H1 (cell line): ENCODE results near the gene HIVEP2. TPM values are rescaled to one million over a fixed set of nuclear protein-coding genes. Genes with fewer than 3 reads are reported as not detected.

Experiments used
- CBX8 ChIP-seq: fragments of 300-800, 300-1000 bp; sonication (generic); IDR thresholded peaks from 2 replicates; pipeline ENCODE4 v1.7.1; 2016; ENCODE audit warnings: low read depth, low read length, borderline replicate concordance
- CHD7 ChIP-seq: fragments of 300-600 bp; sonication (generic); IDR thresholded peaks from 2 replicates; pipeline ENCODE4 v1.7.1; 2012; ENCODE audit warnings: low read length, moderate library complexity, mild to moderate bottlenecking, inconsistent platforms; ENCODE audit not compliant: insufficient replicate concordance
- POLR2A ChIP-seq, 2 experiments: IDR thresholded peaks; 1 replicate in 1 of 2; 2 replicates in 1 of 2; pipeline ENCODE4 v1.6.1; 2011; ENCODE audit warnings: low read depth in 2 of 2, low read length in 2 of 2, mild to moderate bottlenecking in 2 of 2; ENCODE audit errors: control extremely low read depth in 1 of 2
- SAP30 ChIP-seq: fragments of 300-600 bp; sonication (generic); IDR thresholded peaks from 2 replicates; pipeline ENCODE4 v1.7.1; 2012; ENCODE audit warnings: low read length, moderate library complexity, mild to moderate bottlenecking, inconsistent platforms; ENCODE audit not compliant: insufficient read depth, insufficient replicate concordance
- SIN3A ChIP-seq, 2 experiments: IDR thresholded peaks in 1 of 2; conservative IDR thresholded peaks in 1 of 2; 2 replicates each; pipeline ENCODE4 v1.6.1; 2011 to 2012; ENCODE audit warnings: low read length in 2 of 2, improper control_type of control experiment in 1 of 2, low read depth in 1 of 2, mild to moderate bottlenecking in 1 of 2
- TAF7 ChIP-seq: optimal IDR thresholded peaks from 2 replicates; pipeline ENCODE3; 2011; ENCODE audit warnings: low read depth, mild to moderate bottlenecking, inconsistent platforms, low read length, moderate library complexity, borderline replicate concordance
- TEAD4 ChIP-seq: IDR thresholded peaks from 2 replicates; pipeline ENCODE4 v1.6.1; 2012; ENCODE audit warnings: low read depth, low read length, inconsistent platforms, mixed read lengths
- polyA plus RNA-seq, 7 experiments: library from polyadenylated mRNA; depleted of rRNA in 3 of 7; stranded (reverse) in 5 of 7; unstranded in 2 of 7; fragments of >200 nt in 5 of 7; fragments of 200-250 nt in 2 of 7; gene quantifications; 1 replicate in 5 of 7; 2 replicates in 1 of 7; 4 replicates in 1 of 7; pipeline versions ENCODE4 v1.2.1 to v1.2.3, GENCODE V29; 2011 to 2013; ENCODE audit warnings: missing spikeins in 2 of 7, mixed read lengths in 2 of 7
- total RNA-seq: library from RNA; stranded (reverse); fragmentation: NEBNext Ultra II Directional; extraction: Animal tissue kit (Norgen Biotek cat#: 25700); gene quantifications from 2 replicates; pipeline ENCODE4 v1.2.1, GENCODE V29; 2021
- TF ChIP-seq, protein P1 (sequence below), 3 experiments: IDR thresholded peaks; 1 replicate in 2 of 3; 2 replicates in 1 of 3; pipeline versions ENCODE4 v1.5.1 to v1.6.1; 2011; ENCODE audit warnings: low read length in 3 of 3, mild to moderate bottlenecking in 3 of 3, inconsistent platforms in 2 of 3, low read depth in 1 of 3, moderate library complexity in 1 of 3; ENCODE audit not compliant: insufficient read depth in 1 of 3; ENCODE audit errors: control extremely low read depth in 1 of 3

The HIVEP2 gene
- total and polyA plus RNA-seq, 2 of the 8 experiments (the other 6 are each of a cell fraction or from before 2014, with no cell fraction given), result 2.2 to 6.1 TPM

DNA sequence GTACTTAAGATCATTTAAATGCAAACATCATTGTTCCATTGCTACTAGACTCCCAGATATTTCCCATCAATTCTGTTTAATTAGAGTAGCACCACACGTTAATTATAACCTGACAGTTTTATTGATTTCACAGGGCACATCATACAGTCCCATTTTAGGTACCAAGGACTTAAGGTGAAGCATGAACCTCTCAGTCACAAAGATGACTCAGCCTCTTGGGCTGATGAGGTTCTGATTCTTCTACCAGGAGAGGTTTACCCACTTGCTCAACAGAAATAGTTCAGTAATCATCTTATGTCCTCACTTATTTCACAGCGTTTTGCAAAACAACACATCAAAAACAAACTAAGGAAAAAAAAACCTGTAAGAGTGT is 98.5 kb downstream of the HIVEP2 start (continued):
- TF ChIP-seq CHD7 (no peak), TAF7 (no peak), POLR2A (IDR thresholded peaks at IDR 0.05; ENCODE audit: control extremely low read depth in 1 of 2, low read depth in 2 of 2, low read length in 2 of 2) (no peak), SIN3A (conservative IDR thresholded peaks at IDR 0.05 in 1 of 2, IDR thresholded peaks at IDR 0.05 in 1 of 2; ENCODE audit: low read depth in 1 of 2, low read length in 2 of 2) (no peak), CBX8 (no peak), SAP30 (no peak), TEAD4 (no peak)
- TF ChIP-seq, protein P1, sequence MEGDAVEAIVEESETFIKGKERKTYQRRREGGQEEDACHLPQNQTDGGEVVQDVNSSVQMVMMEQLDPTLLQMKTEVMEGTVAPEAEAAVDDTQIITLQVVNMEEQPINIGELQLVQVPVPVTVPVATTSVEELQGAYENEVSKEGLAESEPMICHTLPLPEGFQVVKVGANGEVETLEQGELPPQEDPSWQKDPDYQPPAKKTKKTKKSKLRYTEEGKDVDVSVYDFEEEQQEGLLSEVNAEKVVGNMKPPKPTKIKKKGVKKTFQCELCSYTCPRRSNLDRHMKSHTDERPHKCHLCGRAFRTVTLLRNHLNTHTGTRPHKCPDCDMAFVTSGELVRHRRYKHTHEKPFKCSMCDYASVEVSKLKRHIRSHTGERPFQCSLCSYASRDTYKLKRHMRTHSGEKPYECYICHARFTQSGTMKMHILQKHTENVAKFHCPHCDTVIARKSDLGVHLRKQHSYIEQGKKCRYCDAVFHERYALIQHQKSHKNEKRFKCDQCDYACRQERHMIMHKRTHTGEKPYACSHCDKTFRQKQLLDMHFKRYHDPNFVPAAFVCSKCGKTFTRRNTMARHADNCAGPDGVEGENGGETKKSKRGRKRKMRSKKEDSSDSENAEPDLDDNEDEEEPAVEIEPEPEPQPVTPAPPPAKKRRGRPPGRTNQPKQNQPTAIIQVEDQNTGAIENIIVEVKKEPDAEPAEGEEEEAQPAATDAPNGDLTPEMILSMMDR (IDR thresholded peaks at IDR 0.05; ENCODE audit: control extremely low read depth in 1 of 3, insufficient read depth in 1 of 3, low read depth in 1 of 3, low read length in 3 of 3), result no peak
